ENCODE results near the gene LEF1.

DNA sequence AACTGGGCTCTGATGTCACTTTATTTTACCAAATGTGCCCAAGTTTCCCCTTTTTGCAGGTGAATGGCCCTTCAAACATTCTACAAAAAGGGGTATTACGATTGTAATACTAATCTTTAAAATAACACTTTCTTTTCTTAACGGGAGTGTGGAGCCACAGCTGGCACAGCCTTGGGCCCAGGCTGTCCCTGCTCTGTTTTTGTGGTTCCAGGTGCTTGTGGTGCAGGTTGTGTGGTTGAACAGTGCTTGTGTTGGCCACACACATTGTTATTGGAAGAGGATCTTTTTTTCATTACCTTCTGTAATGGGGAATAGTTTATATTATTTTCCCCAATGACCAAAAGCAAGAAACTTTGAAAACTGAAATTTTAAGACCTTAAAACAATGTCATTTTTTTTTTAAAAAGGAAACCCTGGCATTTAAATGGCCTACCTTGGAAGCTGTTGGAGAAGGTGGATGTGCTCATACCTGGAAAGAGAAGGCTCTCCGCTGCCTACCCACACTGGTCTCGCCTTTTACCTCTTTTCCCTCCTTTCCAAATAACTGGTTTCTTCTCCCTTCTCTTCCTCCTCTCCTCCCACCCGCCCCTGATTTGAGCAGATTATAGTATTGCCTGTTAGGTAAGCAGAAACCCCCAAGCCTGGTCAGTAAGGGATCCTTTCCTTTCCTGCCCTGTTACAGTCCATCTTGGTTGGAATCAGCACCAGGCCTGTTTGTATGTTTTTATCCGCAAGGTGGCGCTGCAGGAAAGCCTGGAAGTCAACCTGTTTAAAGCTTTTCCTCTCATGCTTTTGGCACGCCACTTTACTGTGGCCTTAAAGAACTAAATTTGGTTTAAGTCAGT is 150.5 kb downstream of the LEF1 start:
- TF ChIP-seq, protein P1, sequence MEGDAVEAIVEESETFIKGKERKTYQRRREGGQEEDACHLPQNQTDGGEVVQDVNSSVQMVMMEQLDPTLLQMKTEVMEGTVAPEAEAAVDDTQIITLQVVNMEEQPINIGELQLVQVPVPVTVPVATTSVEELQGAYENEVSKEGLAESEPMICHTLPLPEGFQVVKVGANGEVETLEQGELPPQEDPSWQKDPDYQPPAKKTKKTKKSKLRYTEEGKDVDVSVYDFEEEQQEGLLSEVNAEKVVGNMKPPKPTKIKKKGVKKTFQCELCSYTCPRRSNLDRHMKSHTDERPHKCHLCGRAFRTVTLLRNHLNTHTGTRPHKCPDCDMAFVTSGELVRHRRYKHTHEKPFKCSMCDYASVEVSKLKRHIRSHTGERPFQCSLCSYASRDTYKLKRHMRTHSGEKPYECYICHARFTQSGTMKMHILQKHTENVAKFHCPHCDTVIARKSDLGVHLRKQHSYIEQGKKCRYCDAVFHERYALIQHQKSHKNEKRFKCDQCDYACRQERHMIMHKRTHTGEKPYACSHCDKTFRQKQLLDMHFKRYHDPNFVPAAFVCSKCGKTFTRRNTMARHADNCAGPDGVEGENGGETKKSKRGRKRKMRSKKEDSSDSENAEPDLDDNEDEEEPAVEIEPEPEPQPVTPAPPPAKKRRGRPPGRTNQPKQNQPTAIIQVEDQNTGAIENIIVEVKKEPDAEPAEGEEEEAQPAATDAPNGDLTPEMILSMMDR (optimal IDR thresholded peaks at IDR 0.05 in 1 of 3, IDR thresholded peaks at IDR 0.05 in 1 of 3, conservative IDR thresholded peaks at IDR 0.05 in 1 of 3; ENCODE audit: extremely low read depth in 1 of 3, insufficient read depth in 2 of 3, low read length in 3 of 3), result peak; percentile 84 to 87 (median 84)
- TF ChIP-seq EZH2 (IDR thresholded peaks at IDR 0.05; ENCODE audit: low read length), result no peak
